ENCODE measurements around the gene ACOT11. TPM values are rescaled to one million over a fixed set of nuclear protein-coding genes. Genes with fewer than 3 reads are reported as not detected.

Gene ACOT11
- total and polyA plus RNA-seq, 2 of the 4 experiments (the other 2 are of a cell fraction): 2.5 to 2.7 TPM

DNA sequence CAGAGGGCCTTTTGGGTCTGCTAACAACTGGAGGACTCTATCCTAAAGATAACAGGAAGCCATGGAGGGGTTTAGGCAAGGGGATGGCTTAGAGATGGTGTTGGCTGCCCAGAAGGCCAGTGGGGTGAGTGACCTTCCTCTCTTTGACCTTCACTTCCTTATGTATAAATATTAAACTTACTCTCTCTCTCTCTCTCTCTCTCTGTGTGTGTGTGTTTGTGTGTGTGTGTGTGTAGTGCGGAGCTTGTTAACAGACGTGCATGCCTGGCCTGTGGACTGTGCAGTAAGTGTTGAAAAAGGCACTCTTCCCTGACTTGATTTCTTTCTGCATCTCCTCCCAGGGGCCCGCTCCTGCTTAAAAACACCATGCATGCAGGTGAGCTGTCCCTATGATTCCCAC lies 103.6 kb downstream of the ACOT11 start:
- ChIA-PET POLR2A (ENCODE audit: unreplicated experiment) (no interaction called here), CTCF (no interaction called here)
- Histone ChIP-seq H3K9me1 (ENCODE audit: insufficient read depth, low read length) (no peaks in the 10 kb centered on the region), H3K9me3 (ENCODE audit: control insufficient read depth, insufficient read depth, low read length) (no peaks in the 10 kb centered on the region), H3K56ac (ENCODE audit: extremely low read depth, insufficient read depth, low read length) (no peak overlapping the region), H3K4me2 (ENCODE audit: low read depth, low read length) (no peak overlapping the region), H2BK20ac (ENCODE audit: low read depth, low read length) (no peak overlapping the region), H4K5ac (ENCODE audit: low read depth, low read length) (no peak overlapping the region), H3K27me3 (ENCODE audit: control insufficient read depth, insufficient read depth, low read length) (peaks cover 34% of the 10 kb centered on the region), H4K20me1 (ENCODE audit: insufficient read depth, low read length) (no peaks in the 10 kb centered on the region), H4K91ac (ENCODE audit: insufficient read depth, low read depth, low read length) (no peak overlapping the region), H2AK5ac (ENCODE audit: low read depth, low read length) (no peak overlapping the region), H3K14ac (replicated peaks; ENCODE audit: low read depth, low read length) (no peak overlapping the region), H3K79me1 (ENCODE audit: low read depth in 1 of 2, low read length in 2 of 2) (no peaks in the 10 kb centered on the region), H2BK5ac (ENCODE audit: low read depth, low read length, poor library complexity, severe bottlenecking) (no peak overlapping the region), H3K4ac (ENCODE audit: low read depth, low read length) (no peak overlapping the region), H2BK15ac (ENCODE audit: low read depth, low read length) (no peak overlapping the region), H2AK9ac (replicated peaks; ENCODE audit: low read depth, low read length, poor library complexity) (no peak overlapping the region), H3K4me1 (ENCODE audit: control insufficient read depth, insufficient read depth, low read length) (no peaks in the 10 kb centered on the region), H3K27ac (ENCODE audit: insufficient read depth, low read length) (no peak overlapping the region), H2AFZ (replicated peaks; ENCODE audit: low read length, poor library complexity) (no peak overlapping the region), H3K18ac (ENCODE audit: low read depth, low read length) (no peak overlapping the region), H3K23ac (ENCODE audit: low read depth, low read length) (no peak overlapping the region), H3K36me3 (ENCODE audit: control insufficient read depth, insufficient read depth, low read length) (no peaks in the 10 kb centered on the region), H3K9ac (ENCODE audit: low read depth, low read length) (no peak overlapping the region), H3K4me3 (ENCODE audit: insufficient read depth, low read depth, low read length) (no peak overlapping the region), H2BK120ac (ENCODE audit: low read depth, low read length) (no peak overlapping the region), H4K8ac (ENCODE audit: low read depth in 2 of 2, low read length in 2 of 2) (no peak overlapping the region)
- in situ Hi-C loops (cut with MboI; ENCODE audit: low sequenced_read_pairs): no loop called here
- DNase-seq: no peak
- dilution Hi-C loops (cut with HindIII; ENCODE audit: low sequenced_read_pairs, unreplicated experiment): no loop called here
- intact Hi-C loops (cut with micrococcal nuclease): no loop called here
- ATAC-seq (ENCODE audit: low read depth): no peak
- TF ChIP-seq RAD21 (IDR thresholded peaks at IDR 0.05; ENCODE audit: low read length) (no peak), RFX5 (IDR thresholded peaks at IDR 0.05; ENCODE audit: low read depth, low read length) (no peak), MAFK (IDR thresholded peaks at IDR 0.05; ENCODE audit: low read depth, low read length) (no peak), MAZ (IDR thresholded peaks at IDR 0.05; ENCODE audit: borderline replicate concordance, low read depth, low read length) (no peak), SMC3 (IDR thresholded peaks at IDR 0.05; ENCODE audit: low read depth, low read length) (no peak)
- TF ChIP-seq, protein P1, sequence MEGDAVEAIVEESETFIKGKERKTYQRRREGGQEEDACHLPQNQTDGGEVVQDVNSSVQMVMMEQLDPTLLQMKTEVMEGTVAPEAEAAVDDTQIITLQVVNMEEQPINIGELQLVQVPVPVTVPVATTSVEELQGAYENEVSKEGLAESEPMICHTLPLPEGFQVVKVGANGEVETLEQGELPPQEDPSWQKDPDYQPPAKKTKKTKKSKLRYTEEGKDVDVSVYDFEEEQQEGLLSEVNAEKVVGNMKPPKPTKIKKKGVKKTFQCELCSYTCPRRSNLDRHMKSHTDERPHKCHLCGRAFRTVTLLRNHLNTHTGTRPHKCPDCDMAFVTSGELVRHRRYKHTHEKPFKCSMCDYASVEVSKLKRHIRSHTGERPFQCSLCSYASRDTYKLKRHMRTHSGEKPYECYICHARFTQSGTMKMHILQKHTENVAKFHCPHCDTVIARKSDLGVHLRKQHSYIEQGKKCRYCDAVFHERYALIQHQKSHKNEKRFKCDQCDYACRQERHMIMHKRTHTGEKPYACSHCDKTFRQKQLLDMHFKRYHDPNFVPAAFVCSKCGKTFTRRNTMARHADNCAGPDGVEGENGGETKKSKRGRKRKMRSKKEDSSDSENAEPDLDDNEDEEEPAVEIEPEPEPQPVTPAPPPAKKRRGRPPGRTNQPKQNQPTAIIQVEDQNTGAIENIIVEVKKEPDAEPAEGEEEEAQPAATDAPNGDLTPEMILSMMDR (conservative IDR thresholded peaks at IDR 0.05; ENCODE audit: low read depth, low read length): no peak
- no TSS peak for BruUV-seq (replicated peaks)
- no CpG with 5 or more reads among the region's 3 CpGs for WGBS, 2 experiments (ENCODE audit: extremely low coverage in 2 of 2, insufficient read length in 1 of 2)
